GM10266 (cell line): ENCODE results near the gene HSPB2.

Experiments used
- DNase-seq: peaks from one replicate; pipeline ENCODE4 v3.0.0; 2012; ENCODE audit errors: extremely low spot score
- CTCF ChIP-seq: IDR thresholded peaks from 2 replicates; pipeline ENCODE4 v1.5.1; 2012; ENCODE audit warnings: mild to moderate bottlenecking, low read depth; ENCODE audit not compliant: control insufficient read depth, insufficient read depth; ENCODE audit errors: missing control alignments

HSPB2 gene

GRCh38 chr11:111947143-111947542 is 34.6 kb downstream of the HSPB2 start:
- no peak for TF ChIP-seq CTCF

GRCh38 chr11:111949519-111950426 is 37.2 kb downstream of the HSPB2 start:
- TF ChIP-seq CTCF = no peak
- DNase-seq = no peak

More at GRCh38 chr11:111947143-111947542, 34.6 kb downstream of the HSPB2 start:
- no peak for DNase-seq

- no peak for DNase-seq
- TF ChIP-seq CTCF = no peak
Observed at GRCh38 chr11:111951565-111951964, 39.0 kb downstream of the HSPB2 start.

GRCh38 chr11:111954154-111954553 is 41.6 kb downstream of the HSPB2 start:
- TF ChIP-seq CTCF = no peak
- no peak for DNase-seq

- no peak for TF ChIP-seq CTCF
- DNase-seq = no peak
Observed at GRCh38 chr11:111957663-111958444, 45.3 kb downstream of the HSPB2 start.

GRCh38 chr11:111960916-111961315 is 48.4 kb downstream of the HSPB2 start:
- TF ChIP-seq CTCF = no peak
- no peak for DNase-seq
